NCI-H1417 treated with DMSO at 0.1 percent for 48 hours (cell line): ENCODE data around the gene LCAT.
"Not testable (repeated sequence)": the region's sequence is repeated elsewhere in the genome, so short reads cannot be mapped to it uniquely, and the experiment has no call there.

Experiments
- DNase-seq: peaks from one replicate; lab custom pipeline; 2025; lab: John Stamatoyannopoulos, UW

The LCAT gene

DNA sequence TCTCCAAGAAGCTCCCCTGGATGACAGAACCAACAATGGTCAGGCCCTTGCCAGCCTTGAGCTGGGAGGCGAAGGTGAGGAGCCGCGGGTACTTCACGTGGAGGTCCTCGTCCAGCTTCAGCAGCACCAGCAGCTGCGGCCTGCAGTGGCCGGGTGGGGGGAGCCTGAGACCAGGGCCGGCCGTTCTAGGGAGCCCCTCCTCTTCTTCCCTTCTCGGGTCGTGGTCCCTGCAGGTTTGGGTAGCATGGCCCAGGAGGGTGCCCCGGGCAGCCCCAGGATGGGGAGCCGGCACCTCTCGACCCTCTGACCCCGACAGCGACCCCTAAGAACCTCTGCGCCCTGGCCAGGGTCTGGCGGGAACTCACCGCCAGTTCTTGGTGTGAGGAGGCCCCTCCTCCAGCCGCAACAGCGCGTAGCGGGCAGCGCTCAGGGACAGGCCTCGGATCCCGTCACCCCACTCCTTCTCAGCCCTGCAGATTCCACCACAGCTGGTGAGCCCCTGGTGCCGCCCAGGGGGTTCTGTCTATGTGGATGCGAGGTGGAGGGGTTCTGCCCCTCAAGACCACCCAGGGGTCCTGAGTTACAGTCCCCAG is 3.1 kb upstream of the LCAT start:
- DNase-seq: no peak

DNA sequence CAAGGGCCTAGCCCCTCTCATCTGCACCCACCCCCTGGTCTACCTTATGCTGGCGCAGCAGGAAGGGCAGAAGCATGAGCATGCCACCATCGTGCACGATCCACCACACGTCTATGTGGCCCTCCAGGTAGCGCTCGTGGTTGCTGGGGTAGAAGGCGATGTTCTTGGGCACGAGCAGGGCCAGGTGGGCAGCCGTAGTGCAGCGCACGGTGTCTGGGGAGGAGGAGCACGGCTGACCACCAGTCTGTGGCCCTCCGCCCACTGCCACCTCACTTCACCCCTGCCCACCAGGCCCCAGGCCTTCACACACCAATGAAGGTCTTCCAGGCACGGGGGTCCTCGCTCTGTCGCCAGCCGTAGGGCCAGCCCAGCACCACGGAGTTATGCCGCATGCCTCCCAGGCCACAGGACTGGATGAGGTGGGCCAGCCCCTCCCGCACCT is 2.2 kb upstream of the LCAT start:
- DNase-seq: no peak

DNA sequence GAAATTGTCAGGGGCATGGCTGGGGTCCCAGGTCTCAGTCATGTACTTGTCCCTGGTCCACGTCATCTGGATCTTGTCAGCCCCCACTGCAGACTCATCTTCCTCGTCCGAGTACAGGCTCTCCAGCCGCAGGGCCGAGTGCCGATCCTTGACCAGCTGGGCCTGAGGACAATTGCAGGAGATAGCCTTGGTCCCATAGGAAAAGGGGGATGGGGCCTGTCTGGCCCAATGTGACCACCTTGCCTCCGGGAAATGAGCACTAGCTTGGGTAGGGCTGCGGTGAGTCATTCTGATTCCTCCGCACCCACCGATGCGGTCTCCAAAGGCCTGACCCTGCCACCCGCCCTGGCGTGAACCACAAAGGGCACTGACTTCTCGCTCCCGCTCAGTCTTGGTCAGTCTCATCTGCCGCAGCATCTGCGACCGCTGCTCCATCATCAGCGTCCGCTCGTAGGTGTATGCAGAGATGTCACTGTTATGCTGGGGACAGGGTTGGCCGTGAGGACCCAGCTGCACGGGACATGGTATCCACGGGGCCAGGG is 1.5 kb upstream of the LCAT start:
- no peak for DNase-seq

DNA sequence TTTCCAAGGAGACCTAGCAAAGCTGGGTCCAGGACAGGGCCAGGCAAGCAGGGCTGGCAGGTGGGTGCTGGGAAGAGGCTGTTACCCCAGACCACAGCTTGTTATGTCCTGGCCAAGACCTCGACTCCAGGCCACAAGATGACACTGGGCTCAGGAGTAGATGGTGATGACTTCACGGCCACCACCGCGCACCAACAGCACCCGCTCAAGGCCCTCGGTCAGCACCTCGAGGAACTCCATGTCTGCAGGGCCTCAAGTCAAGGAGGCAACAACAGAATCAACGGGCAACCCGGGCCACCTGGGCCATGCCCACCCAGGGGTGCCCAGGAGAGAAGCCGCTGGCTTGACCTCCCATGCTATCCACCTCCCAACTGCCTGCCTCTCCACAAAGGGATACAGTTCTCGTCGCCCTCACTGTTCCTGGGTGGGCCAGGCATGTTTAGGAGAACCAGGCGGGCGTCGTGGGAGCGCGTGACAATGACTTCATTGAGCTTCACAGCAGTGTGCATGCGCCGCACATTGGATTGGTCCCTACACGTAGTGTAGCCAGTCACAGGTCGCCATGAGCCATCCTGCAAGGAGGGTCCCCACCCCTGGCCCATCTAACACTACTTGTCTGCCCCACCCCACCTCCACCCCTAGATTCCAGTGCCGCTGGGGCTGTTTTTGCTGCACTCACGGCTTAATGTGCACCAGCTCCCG is 921 bp upstream of the LCAT start:
- no peak for DNase-seq

DNA sequence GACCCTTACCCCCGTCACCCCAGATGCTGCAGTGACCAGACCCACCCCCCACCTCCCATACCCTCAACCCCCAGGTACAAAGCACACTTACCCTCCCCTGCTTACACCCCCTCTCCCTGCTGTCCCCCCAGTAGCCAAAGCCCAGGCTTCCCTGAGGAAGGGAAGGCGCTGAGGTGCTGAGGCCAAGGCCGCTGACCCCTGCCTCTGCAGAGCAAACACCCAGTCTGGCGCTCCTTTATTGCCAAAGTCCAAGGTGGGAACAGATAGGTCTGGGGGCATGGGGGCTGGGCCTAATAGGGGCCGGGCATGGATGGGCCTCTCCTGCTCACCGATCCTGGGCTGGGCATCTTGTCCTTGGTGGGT is 683 bp downstream of the LCAT start:
- DNase-seq: no peak

DNA sequence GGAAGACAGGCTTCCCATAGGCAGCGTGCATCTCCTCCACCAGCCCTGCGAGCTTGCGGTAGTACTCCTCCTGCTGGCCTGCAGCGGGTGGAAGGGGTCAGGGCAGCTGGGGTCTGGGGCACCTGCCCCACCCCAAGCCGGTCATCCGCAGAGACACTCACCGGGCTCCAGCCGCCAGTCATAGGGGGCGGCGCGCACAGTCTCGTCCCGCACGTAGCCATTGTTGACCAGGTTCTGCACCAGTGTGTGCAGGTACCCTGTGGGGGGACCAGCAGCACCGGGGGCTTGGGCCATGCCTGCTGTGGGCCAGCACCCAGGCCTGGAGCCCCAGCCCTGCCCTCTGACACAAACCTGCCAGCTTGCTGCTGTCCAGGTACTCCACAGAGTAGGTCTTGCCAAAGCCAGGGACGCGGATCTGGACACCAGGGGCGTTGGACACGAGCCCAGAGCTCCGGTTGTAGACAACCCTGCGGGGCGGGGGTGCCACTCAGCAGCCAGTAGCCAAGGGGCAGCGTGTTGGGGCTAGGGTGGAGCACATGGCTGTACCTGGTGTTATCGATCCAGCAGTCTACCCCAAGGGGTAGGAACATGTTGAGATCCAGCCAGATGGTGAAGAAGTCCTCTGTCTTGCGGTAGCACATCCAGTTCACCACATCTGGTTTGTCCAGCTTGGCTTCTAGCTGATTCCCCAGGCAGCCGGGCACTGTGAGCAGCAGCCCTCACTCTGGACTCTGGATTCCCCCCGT is 1.2 kb downstream of the LCAT start:
- no peak for DNase-seq

DNA sequence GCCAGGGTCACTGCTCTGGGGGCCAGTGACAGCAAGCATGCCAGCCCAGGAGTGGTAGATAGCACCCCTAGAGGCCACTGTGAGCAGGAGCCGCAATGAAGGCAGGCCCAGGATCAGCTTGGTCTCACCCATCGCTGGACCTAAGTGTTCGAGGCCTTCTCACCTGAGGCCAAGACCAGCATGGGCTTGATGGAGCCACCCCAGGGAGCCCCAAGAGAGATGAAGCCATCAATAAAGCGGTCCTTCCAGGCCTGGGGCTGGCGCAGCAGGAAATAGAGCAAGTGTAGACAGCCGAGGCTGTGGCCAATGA is 1.8 kb downstream of the LCAT start:
- DNase-seq: no peak

DNA sequence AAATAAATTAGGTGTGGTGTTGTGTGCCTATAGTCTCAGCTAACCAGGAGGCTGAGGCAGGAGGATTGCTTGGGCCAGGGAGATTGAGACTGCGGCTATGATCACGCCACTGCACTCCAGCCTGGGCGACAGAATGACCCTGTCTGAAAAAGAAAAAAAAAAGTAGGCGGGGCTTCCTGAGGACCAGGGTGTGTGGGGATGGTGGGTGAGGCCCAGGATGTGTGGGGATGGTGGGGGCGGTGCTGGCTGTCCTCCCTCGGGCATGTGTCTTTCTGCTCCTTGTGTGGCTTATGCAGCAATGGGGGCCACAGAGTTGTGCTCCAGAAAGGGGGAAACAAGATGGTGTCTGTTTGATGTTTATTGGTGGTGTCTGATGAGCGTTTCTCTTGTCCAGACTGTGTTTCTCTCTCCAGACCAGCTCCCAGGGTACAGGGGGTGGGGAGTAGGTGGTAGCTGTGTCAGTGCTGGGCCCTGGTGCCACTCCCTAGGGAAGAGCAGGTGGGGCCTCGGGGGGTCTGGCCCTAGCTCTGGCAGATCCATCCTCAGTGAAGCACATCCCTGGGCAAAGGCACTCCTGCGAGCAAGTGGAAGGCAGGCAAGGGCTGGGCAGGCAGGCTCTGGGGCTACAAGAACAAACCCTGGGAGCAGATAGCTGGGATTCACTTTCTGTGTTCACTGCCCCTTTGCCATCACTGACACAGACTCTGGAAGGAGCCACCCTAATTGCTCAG is 2.3 kb downstream of the LCAT start:
- DNase-seq: no peak

DNA sequence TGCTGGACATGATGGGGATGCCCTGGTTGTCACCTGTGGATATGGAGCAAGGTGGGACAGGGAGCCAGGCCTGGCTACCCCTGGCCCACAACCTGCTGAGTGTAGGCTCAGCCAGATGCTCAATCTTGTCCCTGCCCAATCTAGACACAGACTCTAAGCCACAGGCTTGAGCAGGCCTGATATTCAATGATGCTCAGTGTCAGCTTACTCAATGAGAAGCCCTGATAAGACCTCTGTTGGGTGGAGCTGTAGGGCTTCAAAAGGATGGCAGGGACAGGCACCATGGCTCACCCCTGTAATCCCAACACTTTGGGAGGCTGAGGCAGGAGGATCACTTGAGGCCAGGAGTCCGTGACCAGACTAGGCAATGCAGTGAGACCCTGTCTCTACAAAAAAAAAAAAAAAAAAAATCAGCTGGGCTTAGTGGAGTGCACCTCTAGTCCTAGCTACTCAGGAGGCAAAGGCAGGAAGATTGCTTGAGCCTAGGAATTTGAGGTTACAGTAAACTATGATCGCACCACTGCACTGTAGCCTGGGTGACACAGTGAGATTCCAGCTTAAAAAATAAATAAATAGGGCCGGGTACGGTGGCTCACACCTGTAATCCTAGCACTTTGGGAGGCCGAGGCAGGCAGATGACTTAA is 3.4 kb downstream of the LCAT start:
- no peak for DNase-seq

DNA sequence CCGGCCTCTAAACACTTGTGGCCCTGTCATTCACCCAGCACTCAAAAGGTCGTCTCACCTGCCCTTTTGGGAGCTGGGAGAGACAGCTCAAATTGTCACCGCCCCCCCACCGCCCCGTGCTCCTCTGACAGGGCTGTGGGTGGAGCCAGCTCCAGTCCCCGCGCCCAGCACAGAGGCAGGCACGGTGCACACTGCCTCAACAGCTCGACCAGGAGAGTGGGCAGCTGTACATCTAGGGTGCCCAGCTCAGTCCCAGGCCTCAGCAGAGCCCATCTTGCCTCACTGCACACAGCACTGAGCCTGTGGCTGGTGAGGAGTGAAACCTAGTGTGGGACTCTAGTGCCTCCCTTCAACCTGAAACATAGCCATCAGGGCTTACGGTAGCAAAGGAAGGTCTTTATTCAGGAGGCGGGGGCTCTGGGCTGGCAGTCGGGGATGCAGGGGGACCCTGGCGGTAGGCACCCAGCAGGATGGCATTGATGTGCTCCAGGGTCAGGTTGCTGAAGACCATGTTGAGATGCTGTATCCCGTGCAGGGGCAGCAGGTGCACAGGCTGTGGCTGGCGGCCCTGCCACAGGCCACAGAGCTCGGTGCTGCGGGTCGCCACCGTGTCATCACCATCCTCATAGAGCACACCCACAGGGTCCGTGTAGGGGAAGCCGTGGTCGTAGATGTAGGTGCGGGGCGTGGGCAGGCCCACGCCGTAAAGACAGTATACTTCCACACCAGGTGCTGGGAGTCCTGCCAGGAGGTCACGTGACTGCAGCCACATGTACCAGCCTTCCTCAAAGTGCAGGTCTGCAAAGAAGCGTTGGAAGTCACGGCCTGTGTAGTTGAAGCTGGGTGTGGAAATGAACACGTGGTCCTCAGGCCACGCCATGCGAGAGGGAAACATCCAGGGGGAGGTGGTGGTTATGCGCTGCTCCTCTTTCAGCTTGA is 4.1 kb downstream of the LCAT start:
- DNase-seq: no peak

DNA sequence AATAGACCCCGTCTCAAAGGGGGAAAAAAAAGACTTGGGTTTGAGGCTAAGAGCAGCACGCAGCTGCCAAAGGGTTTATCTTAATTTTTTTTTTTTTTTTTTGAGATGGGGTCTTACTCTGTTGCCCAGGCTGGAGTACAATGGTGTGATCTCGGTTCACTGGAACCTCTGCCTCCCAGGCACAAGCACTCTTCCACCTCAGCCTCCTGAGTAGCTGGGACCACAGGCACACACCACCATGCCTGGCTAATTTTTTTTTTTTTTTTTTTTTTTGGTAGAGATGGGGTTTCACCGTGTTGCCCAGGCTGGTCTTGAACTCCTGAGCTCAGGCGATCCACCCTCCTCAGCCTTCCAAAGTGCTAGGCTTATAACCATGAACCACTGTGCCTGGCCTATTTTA is 6.2 kb downstream of the LCAT start:
- DNase-seq: not testable (repeated sequence)

DNA sequence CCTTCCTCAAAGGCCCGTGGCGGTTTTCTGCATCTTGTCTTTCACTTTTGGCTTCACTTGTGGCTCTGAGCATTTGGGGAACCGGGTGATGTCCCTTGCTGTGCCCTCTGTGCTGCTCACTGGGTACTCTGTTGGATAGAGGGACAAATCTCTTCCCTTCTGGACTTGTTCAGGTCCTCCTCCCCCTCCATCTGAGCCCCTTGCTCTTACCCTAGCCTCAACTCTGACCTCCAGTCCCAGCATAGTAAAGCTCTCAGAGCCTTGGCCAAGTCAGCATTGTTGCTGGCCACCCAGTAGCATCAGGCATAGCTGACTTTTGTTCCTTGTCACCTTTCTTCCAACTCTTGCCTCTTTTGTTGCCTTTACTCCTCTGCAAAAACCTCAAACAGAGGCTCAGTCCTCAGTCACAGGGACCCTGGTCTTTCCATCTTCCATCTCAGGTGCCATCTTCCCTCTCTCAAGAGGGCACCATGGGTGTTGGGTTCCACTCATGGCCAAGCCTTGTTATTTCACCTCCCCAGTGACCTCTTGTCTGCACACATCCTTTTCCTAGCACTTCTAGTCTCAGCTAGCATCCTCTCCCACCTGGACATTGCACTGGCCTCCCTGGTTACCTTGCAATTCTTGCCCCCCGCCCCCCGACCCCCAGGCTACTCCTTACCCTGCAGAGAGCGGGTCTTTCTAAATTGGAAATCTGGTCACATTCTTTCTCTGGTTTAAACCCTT is 6.9 kb downstream of the LCAT start:
- DNase-seq: no peak

DNA sequence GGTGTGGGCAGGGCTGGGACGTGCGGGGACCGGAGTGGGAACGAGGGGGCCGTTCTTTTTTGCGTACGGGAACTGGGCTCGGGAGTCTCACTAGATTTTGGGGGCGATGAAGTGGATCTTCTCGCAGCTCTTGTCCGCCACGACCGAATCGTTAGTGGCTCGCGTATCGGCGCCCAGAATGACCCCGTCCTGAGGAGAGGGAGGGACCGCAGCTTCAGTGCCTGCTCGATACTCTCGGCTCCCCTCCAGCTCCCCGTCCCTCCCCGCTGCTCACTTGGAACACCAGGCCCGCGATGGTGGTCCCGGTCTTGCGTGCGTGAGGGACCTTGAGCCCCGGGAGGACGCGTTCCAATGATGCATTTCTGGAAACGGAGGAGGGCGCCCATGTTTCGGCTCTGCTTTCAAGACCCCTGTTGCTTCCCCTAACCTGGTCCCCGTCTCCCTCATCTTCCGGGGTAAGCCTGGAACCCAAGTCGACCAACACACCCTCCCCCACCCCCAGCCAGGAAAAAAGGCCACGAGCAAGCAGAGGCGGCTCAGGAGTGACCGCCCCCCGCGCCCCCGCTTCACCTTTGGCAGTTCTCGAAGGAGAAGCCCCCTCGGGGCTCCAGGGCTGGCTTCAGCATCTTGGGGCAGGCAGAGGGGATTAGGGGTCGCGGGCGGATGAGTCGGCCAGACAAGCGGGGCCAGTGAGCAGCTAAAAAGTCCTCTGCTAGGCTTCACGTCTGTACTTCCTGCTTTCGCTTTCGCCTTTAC is 7.6 kb downstream of the LCAT start, which contains the start of gene PSMB10:
Gene PSMB10, minus strand, starts transcription at position 727 of the 756 bp plus-strand sequence. Its CDS starts 101 bp downstream, at position 626.
- DNase-seq: no peak

DNA sequence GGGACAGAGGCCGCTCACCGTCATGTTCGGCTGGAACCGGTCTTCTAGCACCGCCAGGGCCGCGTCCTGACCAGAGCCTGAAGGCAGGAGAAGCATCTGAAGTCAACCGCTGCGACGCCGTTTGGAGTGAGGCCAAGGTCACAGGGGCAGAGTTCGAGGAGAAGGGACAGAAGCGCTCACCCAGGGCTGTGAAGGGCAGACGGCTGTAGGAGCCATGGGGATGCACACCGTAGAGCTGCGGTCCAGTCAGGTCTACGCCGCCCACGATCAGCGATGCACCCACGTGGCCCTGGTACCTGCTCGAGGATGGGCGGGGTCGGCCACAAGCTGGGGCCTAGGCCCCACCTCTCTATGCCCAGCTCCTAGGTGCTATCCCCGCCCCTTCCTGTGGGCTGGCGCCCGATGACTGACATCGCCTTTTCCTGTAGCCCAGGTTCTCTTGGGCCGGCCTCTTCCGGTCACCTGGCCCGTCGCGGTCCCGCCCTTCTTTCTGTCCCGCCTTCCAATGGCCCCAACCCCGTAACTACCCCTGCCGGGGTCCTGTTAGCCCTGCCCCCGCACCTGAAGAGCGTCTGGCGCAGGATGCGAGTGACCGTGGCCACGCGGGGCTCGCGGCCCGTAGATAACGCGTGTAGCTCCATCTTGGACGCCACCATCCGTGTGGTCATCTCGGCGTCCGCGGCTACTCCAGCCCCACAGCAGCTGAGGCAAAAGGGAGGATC is 8.4 kb downstream of the LCAT start:
- DNase-seq: peak; percentile 82

DNA sequence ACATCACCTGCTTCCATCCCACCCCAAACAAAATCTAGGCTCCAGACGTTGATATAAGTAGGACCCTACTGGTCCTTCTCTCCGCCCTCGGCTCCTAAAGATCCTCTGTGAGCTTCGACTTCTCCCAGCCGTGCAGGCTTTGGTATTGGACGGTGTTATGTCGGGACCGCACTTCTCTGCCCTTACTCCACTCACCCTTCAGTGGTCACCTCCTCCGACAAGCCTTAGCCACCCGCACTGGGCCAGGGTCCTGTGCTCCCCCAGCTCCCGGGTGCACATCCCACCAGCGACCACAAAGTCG is 8.9 kb downstream of the LCAT start:
- no peak for DNase-seq

DNA sequence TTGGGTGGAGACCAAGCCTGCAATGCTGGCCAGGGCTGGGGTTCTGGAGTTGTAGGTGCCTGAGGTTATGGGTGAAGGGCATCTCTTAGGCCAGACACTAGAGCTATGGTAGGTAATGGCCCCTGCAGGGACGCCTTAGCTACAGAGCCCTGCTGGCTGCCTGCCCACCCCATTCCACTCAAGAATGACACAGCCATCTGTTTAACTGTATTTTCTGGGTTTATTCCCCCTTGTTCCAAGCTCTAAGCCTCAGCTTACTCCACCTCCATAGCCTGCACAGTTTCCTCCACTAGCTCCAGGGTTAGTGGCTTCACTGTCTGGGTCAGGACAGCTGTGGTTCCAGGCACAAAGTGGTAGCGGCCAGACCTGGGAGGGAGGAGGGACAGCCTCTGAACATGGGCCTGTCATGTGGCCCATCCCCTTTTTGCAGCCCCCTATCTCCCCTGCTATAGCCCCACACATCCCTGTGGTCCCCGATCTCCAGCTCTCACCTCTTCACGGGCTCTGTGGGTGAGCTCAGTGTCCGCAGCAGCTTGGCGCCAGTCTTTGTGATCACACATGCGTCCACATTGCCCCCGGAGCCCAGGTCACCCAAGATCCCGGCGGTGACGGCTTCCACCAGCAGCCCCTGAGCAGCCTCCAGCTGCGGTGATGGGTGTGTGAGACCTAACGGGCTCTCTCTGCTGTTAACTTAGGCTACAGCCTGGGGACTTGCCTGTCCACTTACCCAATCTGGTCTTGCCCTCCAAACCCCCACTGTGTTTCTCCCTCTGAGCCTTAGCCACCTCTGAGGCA is 9.4 kb downstream of the LCAT start:
- no peak for DNase-seq

DNA sequence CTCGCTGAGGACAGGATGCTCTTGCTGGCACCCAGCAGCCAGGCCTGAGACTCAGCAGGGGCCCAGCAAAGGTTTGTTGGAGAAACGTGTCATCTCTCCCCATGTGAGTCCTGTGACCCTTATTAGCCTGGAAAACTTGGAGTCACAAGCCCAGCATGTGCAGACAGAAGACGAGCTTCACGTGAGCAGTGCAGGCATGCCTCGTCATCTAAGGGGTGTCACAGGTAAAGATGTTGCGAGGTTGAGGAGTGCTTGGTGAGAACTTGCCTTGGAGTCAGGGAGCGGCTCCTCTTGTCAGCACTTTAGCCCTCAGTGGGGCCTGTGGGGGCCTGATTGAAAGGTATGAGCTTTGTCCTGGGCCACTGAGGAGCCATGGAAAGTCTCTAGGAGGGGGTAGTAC is 10.1 kb downstream of the LCAT start:
- DNase-seq: no peak

DNA sequence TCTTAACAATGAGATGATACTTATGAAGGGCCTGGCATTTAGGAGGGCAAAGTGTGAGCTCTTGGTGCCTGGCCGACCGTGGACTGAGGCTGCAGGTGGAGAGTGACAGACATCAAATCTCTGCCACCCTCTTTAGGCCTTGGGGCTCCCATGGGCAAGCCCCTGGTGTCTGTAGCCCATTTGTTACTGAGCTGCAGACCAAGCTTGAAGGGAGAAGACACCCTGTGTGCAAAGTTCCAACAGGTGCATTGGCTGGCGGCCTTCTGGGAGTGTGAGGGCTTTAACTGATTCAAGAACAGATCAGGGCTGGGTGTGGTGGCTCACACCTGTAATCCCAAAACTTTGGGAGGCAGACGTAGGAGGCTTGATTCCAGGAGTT is 11.5 kb downstream of the LCAT start:
- no peak for DNase-seq
